ENCODE measurements around the gene CEBPG.

DNA sequence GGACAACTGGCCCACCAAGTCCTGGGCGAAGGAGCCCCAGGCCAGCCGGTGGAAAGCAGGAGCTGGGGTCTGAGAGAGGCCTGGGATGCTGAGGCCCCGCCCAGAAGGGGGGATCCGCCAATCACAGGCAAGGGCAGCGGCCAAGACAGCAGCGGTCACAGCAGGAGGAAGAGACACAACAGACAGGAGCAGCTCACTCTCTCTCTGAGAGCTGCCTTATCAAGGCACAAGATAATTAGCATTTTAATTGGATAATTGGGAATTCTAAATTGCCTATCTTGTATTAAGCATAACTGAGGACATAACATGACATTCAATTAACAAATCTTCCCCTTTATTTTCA, 46.2 kb downstream of the CEBPG start:
- TF ChIP-seq EZH2 (IDR thresholded peaks at IDR 0.05; ENCODE audit: borderline replicate concordance, low read depth, low read length, poor library complexity, severe bottlenecking) (no peak), CTCF (conservative IDR thresholded peaks at IDR 0.05; ENCODE audit: low read depth, low read length) (no peak)
